Ascending aorta (tissue), 2 donors: Measurements from ENCODE around the gene SPATA46. TPM values are rescaled to one million over a fixed set of nuclear protein-coding genes. Genes with fewer than 3 reads are reported as not detected.

Experiments used
- DNase-seq, 2 donors: peaks; one replicate each; pipeline ENCODE4 v3.0.0-alpha.2; 2019; ENCODE audit warnings: low spot score in 2 of 2
- H3K27ac ChIP-seq, 2 donors: fragments of 200-600 bp; sonication (generic); one replicate each; pipeline ENCODE4 v1.5.1; 2016 to 2017; ENCODE audit warnings: mild to moderate bottlenecking in 1 of 2
- H3K27me3 ChIP-seq: fragments of 200-600 bp; sonication (generic); one replicate; pipeline ENCODE4 v1.5.1; 2017
- H3K36me3 ChIP-seq, 2 donors: fragments of 200-600 bp; sonication (generic); one replicate each; pipeline ENCODE4 v1.5.1; 2016
- H3K4me1 ChIP-seq, 2 donors: fragments of 200-600 bp; sonication (generic); one replicate each; pipeline ENCODE4 v1.5.1; 2016 to 2017; ENCODE audit warnings: mild to moderate bottlenecking in 1 of 2
- H3K4me3 ChIP-seq, 2 donors: fragments of 200-600 bp; sonication (generic); one replicate each; pipeline ENCODE4 v1.5.1; 2016 to 2017; ENCODE audit warnings: mild to moderate bottlenecking in 1 of 2
- H3K9me3 ChIP-seq, 2 donors: fragments of 200-600 bp; sonication (generic); one replicate each; pipeline ENCODE4 v1.5.1; 2016
- CTCF ChIP-seq, 3 experiments: fragments of 200-600 bp in 2 of 3; fragments of 450-650 bp in 1 of 3; sonication (generic) in 2 of 3; IDR thresholded peaks; one replicate each; pipeline ENCODE4 v1.5.1; 2016 to 2019; ENCODE audit warnings: antibody characterized with exemption in 3 of 3, mild to moderate bottlenecking in 1 of 3, moderate library complexity in 1 of 3
- intact Hi-C: fragments of 100-400 bp; cut with DNase I; formaldehyde crosslinking; loops from one replicate; pipeline ENCODE4 v1.15.1; 2023
- total RNA-seq: library from RNA; depleted of rRNA; stranded (reverse); fragments of >200 nt; gene quantifications from one replicate; pipeline ENCODE4 v1.1.0, GENCODE V29; 2016

The SPATA46 gene
- total RNA-seq, 1 donor from 2014 or later: not detected

GRCh38 chr1:162381941-162382750 lies 5.5 kb upstream of the SPATA46 start:
- Histone ChIP-seq H3K27me3 (no peaks in the 10 kb centered on the region), H3K36me3 (peaks cover 0 to 9% of the 10 kb centered on the region in 2 donors), H3K4me3 (no peak overlapping the region), H3K9me3 (no peaks in the 10 kb centered on the region), H3K27ac (no peak overlapping the region), H3K4me1 (no peaks in the 10 kb centered on the region)
- no peak for TF ChIP-seq CTCF (IDR thresholded peaks at IDR 0.05)
- intact Hi-C loops: no loop called here
- no peak for DNase-seq

GRCh38 chr1:162381383-162381782 lies 4.7 kb upstream of the SPATA46 start, which contains the start of gene C1orf226:
TSS of gene C1orf226 (plus strand) at chr1:162381728. CDS start at chr1:162381902, 174 bp downstream.
- H3K27ac ChIP-seq: no peak within 1 kb of the TSS
- intact Hi-C loops: no loop called here

DNA sequence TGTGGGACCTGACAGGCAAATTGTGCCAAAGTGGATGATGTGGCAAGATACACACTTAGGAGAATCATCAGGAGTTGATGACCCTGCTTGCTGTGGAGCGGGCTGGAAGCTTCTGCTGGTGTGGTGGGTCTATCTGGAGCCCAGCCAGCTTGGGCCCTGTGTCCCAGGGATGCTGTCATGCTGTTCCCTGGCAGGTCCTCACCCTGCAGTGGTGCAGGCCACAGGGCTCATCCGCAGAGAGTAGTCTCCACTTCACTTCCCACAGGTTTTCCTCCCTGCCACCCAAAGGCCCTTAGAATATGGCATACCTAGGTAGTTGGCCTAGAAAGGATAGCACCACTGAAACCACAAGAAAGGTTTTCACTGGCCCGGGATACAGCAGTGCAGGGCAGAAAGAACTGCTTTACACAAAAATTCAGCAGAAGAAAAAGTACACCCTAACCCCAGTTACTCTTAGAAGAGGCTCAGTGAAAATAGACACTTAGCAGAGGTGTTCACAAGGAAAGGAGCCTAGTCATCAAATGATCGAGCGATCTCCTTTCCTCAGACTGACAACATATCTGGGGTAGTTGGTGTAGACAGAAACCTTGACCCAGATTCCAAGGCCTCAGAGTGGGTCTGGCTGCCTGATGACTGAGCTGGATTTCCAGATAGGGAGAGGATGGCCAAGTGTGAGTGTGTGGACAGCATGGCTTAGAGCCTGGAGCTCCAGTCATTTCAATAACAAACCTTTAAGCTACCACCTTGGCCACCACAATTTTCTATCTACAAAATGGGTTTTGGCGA lies 3.6 kb upstream of the SPATA46 start:
- H3K27ac ChIP-seq: no peak overlapping the region
- H3K4me1 ChIP-seq: no peaks in the 10 kb centered on the region
- H3K9me3 ChIP-seq: no peaks in the 10 kb centered on the region
- no peaks in the 10 kb centered on the region for H3K27me3 ChIP-seq
- DNase-seq: no peak
- no peak for TF ChIP-seq CTCF (IDR thresholded peaks at IDR 0.05)
- intact Hi-C loops: no loop called here
- peaks cover 0 to 9% of the 10 kb centered on the region in 2 donors for H3K36me3 ChIP-seq
- no peak overlapping the region for H3K4me3 ChIP-seq

More at GRCh38 chr1:162381383-162381782, 4.7 kb upstream of the SPATA46 start, which contains the start of gene C1orf226:
- no peak within 1 kb of the TSS for H3K4me3 ChIP-seq
- H3K9me3 ChIP-seq: no peaks in the 10 kb centered on the region
- no peak for TF ChIP-seq CTCF (IDR thresholded peaks at IDR 0.05)
- no peak for DNase-seq
- no peaks in the 10 kb centered on the region for H3K27me3 ChIP-seq
- peaks cover 0 to 9% of the 10 kb centered on the region in 2 donors for H3K36me3 ChIP-seq
- H3K4me1 ChIP-seq: no peaks in the 10 kb centered on the region

DNA sequence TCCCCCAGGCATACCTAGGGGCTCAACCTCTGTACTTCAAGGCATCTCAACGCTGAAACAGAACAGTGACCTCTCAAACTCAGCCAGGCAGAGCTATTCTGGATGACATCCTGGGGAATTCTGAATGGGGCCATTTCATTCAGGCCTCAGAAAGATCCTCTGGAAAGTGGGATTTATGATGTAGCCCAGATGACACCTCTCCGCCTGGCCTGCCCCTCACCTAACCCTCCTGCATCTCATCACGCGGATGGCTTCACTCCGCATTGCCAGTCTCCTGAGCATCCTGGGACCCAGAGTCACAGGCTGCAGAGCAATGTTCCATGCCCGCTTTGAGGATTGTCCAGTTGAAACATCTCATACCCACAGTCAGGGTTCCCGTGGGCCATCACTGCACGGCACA lies 1.2 kb downstream of the SPATA46 start:
- no peaks in the 10 kb centered on the region for H3K9me3 ChIP-seq
- no peak for DNase-seq
- intact Hi-C loops: no loop called here
- H3K27ac ChIP-seq: no peak overlapping the region
- H3K27me3 ChIP-seq: no peaks in the 10 kb centered on the region
- no peak overlapping the region for H3K4me3 ChIP-seq
- H3K4me1 ChIP-seq: no peaks in the 10 kb centered on the region
- no peak for TF ChIP-seq CTCF (IDR thresholded peaks at IDR 0.05)
- no peaks in the 10 kb centered on the region for H3K36me3 ChIP-seq

GRCh38 chr1:162374406-162374805 lies 2.2 kb downstream of the SPATA46 start:
- no peak for DNase-seq
- H3K4me3 ChIP-seq: no peak overlapping the region
- intact Hi-C loops: no loop called here
- H3K9me3 ChIP-seq: no peaks in the 10 kb centered on the region
- H3K27me3 ChIP-seq: no peaks in the 10 kb centered on the region
- no peaks in the 10 kb centered on the region for H3K4me1 ChIP-seq
- no peaks in the 10 kb centered on the region for H3K36me3 ChIP-seq
- no peak overlapping the region for H3K27ac ChIP-seq
- no peak for TF ChIP-seq CTCF (IDR thresholded peaks at IDR 0.05)
